HCT116 (cell line): ENCODE measurements around the gene GMDS. TPM values are rescaled to one million over a fixed set of nuclear protein-coding genes. Genes with fewer than 3 reads are reported as not detected.

Experiments
- ATAC-seq: fragments of 200-7000 bp; cut with Tn5 transposase; 2 replicates; pipeline ENCODE4 v1.9.1; 2020; ENCODE audit warnings: mild to moderate bottlenecking, moderate library complexity
- BruUV-seq: library from RNA; stranded (reverse); fragments of 400-500 nt; replicated peaks from 2 replicates; lab custom pipeline; 2021; lab: Mats Ljungman, UMichigan
- CTCF ChIA-PET: fragments of 300-600 bp; sonication (Branson Sonifier 250); formaldehyde crosslinking; loops from one replicate; lab custom pipeline; 2021; ENCODE audit warnings: antibody characterized with exemption; lab: Charles Lee
- POLR2A ChIA-PET: fragments of 300-600, 350-600 bp; sonication (Branson Sonifier 250); formaldehyde crosslinking; loops from one replicate; lab custom pipeline; 2021; ENCODE audit warnings: antibody characterized with exemption; lab: Charles Lee
- RAD21 ChIA-PET, 2 experiments: fragments of 300-600 bp; sonication (Branson Sonifier 250); formaldehyde crosslinking; loops; one replicate each; lab custom pipeline; 2023; ENCODE audit warnings: low total read pairs in 2 of 2; ENCODE audit not compliant: uncharacterized antibody in 2 of 2, unreplicated experiment in 2 of 2, low non-redundant PET in 1 of 2; lab: Charles Lee
- DNase-seq: peaks from one replicate; pipeline ENCODE4 v3.0.0-alpha.2; 2010; ENCODE audit warnings: low read depth, low spot score
- H2AFZ ChIP-seq: fragments of 200-600 bp; shearing (Covaris generic), sonication (generic); 2 replicates; pipeline ENCODE4 v1.6.1; 2017; ENCODE audit warnings: low read depth, mixed run types, mixed read lengths, antibody characterized with exemption, low read length; ENCODE audit not compliant: poor library complexity, severe bottlenecking
- H3K27ac ChIP-seq: 2 replicates; pipeline ENCODE4 v1.5.1; 2012; ENCODE audit warnings: low read depth, low read length
- H3K27me3 ChIP-seq: fragments of 200-600 bp; sonication (generic); 2 replicates; pipeline ENCODE4 v1.6.1; 2016; ENCODE audit warnings: mixed run types, low read length, mixed read lengths; ENCODE audit not compliant: insufficient read depth
- H3K36me3 ChIP-seq, 2 experiments: fragments of 200-500 bp in 1 of 2; fragments of 200-600 bp in 1 of 2; sonication (Bioruptor generic) in 1 of 2; sonication (generic) in 1 of 2; 2 replicates each; pipeline versions ENCODE4 v1.5.1 to v1.6.1; 2014 to 2016; ENCODE audit warnings: low read length in 2 of 2, inconsistent platforms in 1 of 2, mixed read lengths in 1 of 2, mixed run types in 1 of 2; ENCODE audit not compliant: insufficient read depth in 2 of 2, control insufficient read depth in 1 of 2
- H3K4me1 ChIP-seq, 2 experiments: fragments of 200-600 bp in 1 of 2; sonication (generic) in 1 of 2; 2 replicates each; pipeline versions ENCODE4 v1.5.1 to v1.6.1; 2012 to 2017; ENCODE audit warnings: low read length in 2 of 2, inconsistent platforms in 1 of 2, mild to moderate bottlenecking in 1 of 2, mixed read lengths in 1 of 2, mixed run types in 1 of 2, moderate library complexity in 1 of 2; ENCODE audit not compliant: insufficient read depth in 2 of 2, control insufficient read depth in 1 of 2
- H3K4me2 ChIP-seq: fragments of 200-600 bp; sonication (generic); 2 replicates; pipeline ENCODE4 v1.6.1; 2017; ENCODE audit warnings: mixed run types, low read length, mixed read lengths
- H3K4me3 ChIP-seq, 2 experiments: fragments of 200-600 bp in 1 of 2; sonication (generic) in 1 of 2; replicated peaks in 1 of 2; 2 replicates each; pipeline ENCODE4 v1.5.1; 2011 to 2016; ENCODE audit warnings: low read length in 2 of 2, control low read depth in 1 of 2, low read depth in 1 of 2, mild to moderate bottlenecking in 1 of 2, mixed read lengths in 1 of 2, mixed run types in 1 of 2
- H3K79me2 ChIP-seq: fragments of 200-600 bp; sonication (generic); 2 replicates; pipeline ENCODE4 v1.6.1; 2017; ENCODE audit warnings: mild to moderate bottlenecking, mixed run types, low read length, moderate library complexity, mixed read lengths; ENCODE audit not compliant: insufficient read depth
- H3K9ac ChIP-seq: fragments of 200-600 bp; sonication (generic); 2 replicates; pipeline ENCODE4 v1.6.1; 2016; ENCODE audit warnings: low read length, mixed read lengths
- H3K9me2 ChIP-seq: fragments of 200-600 bp; sonication (generic), shearing (Covaris generic); 2 replicates; pipeline ENCODE4 v1.6.1; 2017; ENCODE audit warnings: mixed run types, mild to moderate bottlenecking, moderate library complexity; ENCODE audit not compliant: insufficient read depth
- H3K9me3 ChIP-seq, 2 experiments: fragments of 200-500 bp in 1 of 2; fragments of 200-600 bp in 1 of 2; sonication (Bioruptor generic) in 1 of 2; sonication (generic) in 1 of 2; 2 replicates each; pipeline ENCODE4 v1.6.1; 2014 to 2017; ENCODE audit warnings: low read length in 2 of 2, mixed read lengths in 2 of 2, inconsistent platforms in 1 of 2, low read depth in 1 of 2, mild to moderate bottlenecking in 1 of 2, mixed run types in 1 of 2, moderate library complexity in 1 of 2; ENCODE audit not compliant: control insufficient read depth in 1 of 2, insufficient read depth in 1 of 2
- H4K20me1 ChIP-seq: fragments of 200-600 bp; sonication (generic), shearing (Covaris generic); 2 replicates; pipeline ENCODE4 v1.6.1; 2017; ENCODE audit warnings: mixed run types, mild to moderate bottlenecking, moderate library complexity; ENCODE audit not compliant: insufficient read depth
- CBX3 ChIP-seq: IDR thresholded peaks from 2 replicates; pipeline ENCODE4 v1.6.1; 2012; ENCODE audit warnings: low read depth
- CEBPB ChIP-seq: IDR thresholded peaks from 2 replicates; pipeline ENCODE4 v1.6.1; 2012; ENCODE audit warnings: low read depth
- CTCF ChIP-seq, 3 experiments: fragments of 200-600 bp in 1 of 3; sonication (generic) in 1 of 3; IDR thresholded peaks in 2 of 3; conservative IDR thresholded peaks in 1 of 3; 2 replicates each; pipeline ENCODE4 v1.5.1; 2012 to 2017; ENCODE audit warnings: low read depth in 2 of 3, low read length in 2 of 3, antibody characterized with exemption in 1 of 3, borderline replicate concordance in 1 of 3, control low read depth in 1 of 3, mild to moderate bottlenecking in 1 of 3, mixed read lengths in 1 of 3, mixed run types in 1 of 3, moderate library complexity in 1 of 3; ENCODE audit not compliant: insufficient read depth in 1 of 3
- ELF1 ChIP-seq: IDR thresholded peaks from 2 replicates; pipeline ENCODE4 v1.6.1; 2012; ENCODE audit warnings: low read depth, borderline replicate concordance
- EZH2phosphoT487 ChIP-seq: fragments of 200-600 bp; IDR thresholded peaks from 2 replicates; pipeline ENCODE4 v1.6.1; 2018; ENCODE audit warnings: antibody characterized with exemption, borderline replicate concordance
- FOSL1 ChIP-seq: IDR thresholded peaks from 2 replicates; pipeline ENCODE4 v1.6.1; 2012; ENCODE audit warnings: low read depth
- JUND ChIP-seq: IDR thresholded peaks from 2 replicates; pipeline ENCODE4 v1.6.1; 2012
- MAX ChIP-seq: IDR thresholded peaks from 2 replicates; pipeline ENCODE4 v1.6.1; 2012
- POLR2A ChIP-seq: IDR thresholded peaks from 2 replicates; pipeline ENCODE4 v1.7.0; 2011; ENCODE audit warnings: borderline replicate concordance; ENCODE audit not compliant: insufficient read depth, insufficient read length; ENCODE audit errors: extremely low read depth
- POLR2AphosphoS5 ChIP-seq: IDR thresholded peaks from 2 replicates; pipeline ENCODE4 v1.6.1; 2011; ENCODE audit warnings: mild to moderate bottlenecking, low read depth, low read length, moderate library complexity
- RAD21 ChIP-seq: IDR thresholded peaks from 2 replicates; pipeline ENCODE4 v1.6.1; 2012; ENCODE audit warnings: low read depth, mild to moderate bottlenecking
- REST ChIP-seq: IDR thresholded peaks from 2 replicates; pipeline ENCODE4 v1.6.1; 2012; ENCODE audit warnings: low read depth
- SIN3A ChIP-seq: IDR thresholded peaks from 2 replicates; pipeline ENCODE4 v1.6.1; 2012; ENCODE audit warnings: low read depth
- SRF ChIP-seq: IDR thresholded peaks from 2 replicates; pipeline ENCODE4 v1.6.1; 2012; ENCODE audit warnings: low read depth
- YY1 ChIP-seq: IDR thresholded peaks from 2 replicates; pipeline ENCODE4 v1.6.1; 2011; ENCODE audit warnings: low read length, low read depth, moderate library complexity, mild to moderate bottlenecking; ENCODE audit not compliant: insufficient replicate concordance; ENCODE audit errors: extremely low read depth
- ZFX ChIP-seq: fragments of 450-650 bp; IDR thresholded peaks from 2 replicates; pipeline ENCODE4 v1.6.1; 2017
- intact Hi-C: fragments of 100-400 bp; cut with micrococcal nuclease; formaldehyde crosslinking; loops from 2 replicates; pipeline ENCODE4 v1.10.0; 2022
- total RNA-seq: library from RNA; stranded (reverse); gene quantifications from one replicate; pipeline ENCODE4 v1.2.1, GENCODE V29; 2021; ENCODE audit not compliant: unreplicated experiment

Gene GMDS
- total RNA-seq, 1 experiment from 2014 or later: 34.4 TPM

GRCh38 chr6:1617466-1618310 is 627.7 kb downstream of the GMDS start:
- DNase-seq: no peak
- H4K20me1 ChIP-seq: 0 out of 2 replicates have a peak, but pooled peaks cover 2% of the 10 kb centered on the region
- no peaks in the 10 kb centered on the region for H3K27me3 ChIP-seq
- ChIA-PET CTCF (no interaction called here), POLR2A (no interaction called here), RAD21 (interaction anchor here in 1 of 2 experiments (1.1 kb wide), 1 partner anchor 67 kb away, joined by 3 read pairs; no protein-coding TSS in a partner anchor)
- intact Hi-C loops: no loop called here
- H3K9ac ChIP-seq: no peak overlapping the region
- TF ChIP-seq EZH2phosphoT487 (no peak), JUND (no peak), FOSL1 (no peak), SRF (no peak), YY1 (no peak), RAD21 (no peak), CBX3 (no peak), POLR2AphosphoS5 (no peak), ZFX (no peak), SIN3A (no peak), REST (no peak), CEBPB (no peak), ELF1 (no peak), CTCF (IDR thresholded peaks at IDR 0.05 in 2 of 3, conservative IDR thresholded peaks at IDR 0.05 in 1 of 3; ENCODE audit: borderline replicate concordance in 1 of 3, insufficient read depth in 1 of 3, low read depth in 2 of 3, low read length in 2 of 3) (no peak), MAX (no peak), POLR2A (no peak)
- H3K4me3 ChIP-seq: no peak overlapping the region
- no peaks in the 10 kb centered on the region for H3K9me3 ChIP-seq
- H3K79me2 ChIP-seq: peaks cover 19% of the 10 kb centered on the region
- no peaks in the 10 kb centered on the region for H3K9me2 ChIP-seq
- no peak overlapping the region for H2AFZ ChIP-seq
- H3K36me3 ChIP-seq: 0 out of 4 replicates have a peak, but pooled peaks cover 0 to under 1% of the 10 kb centered on the region in 2 experiments
- no peak overlapping the region for H3K4me2 ChIP-seq
- ATAC-seq: no peak
- BruUV-seq: no TSS peak
- no peak overlapping the region for H3K27ac ChIP-seq
- H3K4me1 ChIP-seq: peaks cover 5% of the 10 kb centered on the region in 2 experiments; a peak in 3 of 4 replicates
